Neutrophil (primary cell): Measurements from ENCODE around the gene SLFN12L.

Source experiments
- H3K27ac ChIP-seq: fragments of 200-600 bp; sonication (generic); 2 replicates; pipeline ENCODE4 v1.5.1; 2016; ENCODE audit warnings: mild to moderate bottlenecking, moderate library complexity
- H3K27me3 ChIP-seq: fragments of 200-600 bp; sonication (generic); 2 replicates; pipeline ENCODE4 v1.6.0; 2016; ENCODE audit warnings: mild to moderate bottlenecking
- H3K36me3 ChIP-seq: fragments of 200-600 bp; sonication (generic); 2 replicates; pipeline ENCODE4 v1.5.1; 2017
- H3K4me1 ChIP-seq, 2 experiments: fragments of 200-600 bp in 1 of 2; sonication (generic) in 1 of 2; 1 replicate in 1 of 2; 2 replicates in 1 of 2; pipeline versions ENCODE4 v1.5.1 to v1.6.1; 2013 to 2016; ENCODE audit warnings: low read depth in 1 of 2, low read length in 1 of 2, mild to moderate bottlenecking in 1 of 2, moderate library complexity in 1 of 2; ENCODE audit not compliant: control insufficient read depth in 1 of 2, insufficient read depth in 1 of 2
- H3K4me3 ChIP-seq, 2 experiments: fragments of 200-600 bp in 1 of 2; sonication (generic) in 1 of 2; 1 replicate in 1 of 2; 2 replicates in 1 of 2; pipeline ENCODE4 v1.5.1; 2013 to 2016; ENCODE audit warnings: low read depth in 1 of 2, low read length in 1 of 2, mild to moderate bottlenecking in 1 of 2, moderate library complexity in 1 of 2
- H3K9me3 ChIP-seq: fragments of 200-600 bp; sonication (generic); 2 replicates; pipeline ENCODE4 v1.5.1; 2016
- CTCF ChIP-seq: fragments of 200-600 bp; sonication (generic); IDR thresholded peaks from 2 replicates; pipeline ENCODE4 v1.5.1; 2016; ENCODE audit warnings: antibody characterized with exemption

The SLFN12L gene

DNA sequence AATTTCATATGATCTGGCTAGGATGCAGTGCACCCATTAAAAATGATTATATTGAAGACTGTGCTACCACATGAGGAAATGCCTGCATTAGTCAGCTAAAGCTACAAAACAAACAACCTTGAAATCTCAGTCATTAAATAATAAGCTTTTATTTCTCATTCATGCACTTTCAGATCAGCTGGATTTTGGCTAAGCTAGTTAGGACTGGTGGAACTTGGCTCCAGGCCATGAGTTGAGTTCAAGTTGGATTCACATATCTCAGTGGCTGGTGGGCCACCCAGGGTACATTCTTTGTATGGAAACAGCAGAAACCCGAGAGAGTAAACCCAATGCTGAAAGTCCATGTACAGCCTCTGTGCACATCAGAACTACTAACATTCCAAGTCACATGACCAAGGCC, 6.4 kb upstream of the SLFN12L start:
- Histone ChIP-seq H3K4me1 (peaks cover 30 to 47% of the 10 kb centered on the region in 2 experiments), H3K27ac (no peak overlapping the region), H3K4me3 (no peak overlapping the region), H3K36me3 (no peaks in the 10 kb centered on the region), H3K9me3 (no peaks in the 10 kb centered on the region), H3K27me3 (peaks cover 1% of the 10 kb centered on the region)
- TF ChIP-seq CTCF, result no peak

DNA sequence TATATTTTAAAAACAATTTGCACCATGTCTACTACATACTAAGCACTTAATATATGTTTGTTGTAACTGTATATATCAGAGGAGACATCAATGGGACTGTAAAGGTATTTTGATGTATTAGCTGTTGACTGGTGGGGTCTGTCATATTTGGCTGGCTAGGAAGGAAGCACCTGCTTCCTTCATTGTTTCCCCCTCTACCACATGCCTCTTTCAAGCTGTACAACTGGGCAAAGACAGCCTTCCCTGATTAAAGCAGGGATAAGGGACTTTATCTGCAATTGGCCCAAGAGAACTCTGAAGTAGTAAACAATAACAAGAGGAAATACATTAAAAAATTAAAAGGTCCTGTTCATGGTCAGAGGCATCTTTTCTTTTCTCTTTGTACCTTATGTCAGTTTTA, 5.5 kb upstream of the SLFN12L start:
- no peak overlapping the region for H3K4me3 ChIP-seq
- no peaks in the 10 kb centered on the region for H3K27me3 ChIP-seq
- no peak for TF ChIP-seq CTCF
- no peaks in the 10 kb centered on the region for H3K36me3 ChIP-seq
- peak overlapping the region; percentile 41 for H3K27ac ChIP-seq
- H3K4me1 ChIP-seq, result peaks cover 30 to 47% of the 10 kb centered on the region in 2 experiments
- no peaks in the 10 kb centered on the region for H3K9me3 ChIP-seq

DNA sequence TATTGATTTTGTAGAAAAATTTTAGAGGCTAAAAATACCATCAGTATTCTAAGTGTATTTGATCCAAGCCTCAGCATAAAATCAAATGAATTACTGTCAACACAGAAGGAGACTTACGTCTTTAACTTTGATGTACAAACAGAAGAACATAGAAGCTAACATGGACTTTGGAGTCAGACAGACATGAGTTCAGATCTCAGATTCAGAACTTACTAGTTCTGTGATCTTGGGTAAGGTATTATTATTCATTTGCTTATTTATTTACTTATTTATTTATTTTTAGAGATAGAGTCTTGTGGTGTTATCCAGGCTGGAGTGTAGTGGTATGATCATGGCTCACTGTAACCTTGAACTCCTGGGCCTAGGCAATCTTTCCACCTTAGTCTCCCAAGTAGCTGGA, 4.0 kb upstream of the SLFN12L start:
- Histone ChIP-seq H3K9me3 (no peaks in the 10 kb centered on the region), H3K4me1 (peaks cover 27 to 43% of the 10 kb centered on the region in 2 experiments), H3K4me3 (peak overlapping the region; percentile 63 to 65), H3K27me3 (no peaks in the 10 kb centered on the region), H3K36me3 (no peaks in the 10 kb centered on the region), H3K27ac (peak overlapping the region; percentile 97)
- TF ChIP-seq CTCF, result no peak

DNA sequence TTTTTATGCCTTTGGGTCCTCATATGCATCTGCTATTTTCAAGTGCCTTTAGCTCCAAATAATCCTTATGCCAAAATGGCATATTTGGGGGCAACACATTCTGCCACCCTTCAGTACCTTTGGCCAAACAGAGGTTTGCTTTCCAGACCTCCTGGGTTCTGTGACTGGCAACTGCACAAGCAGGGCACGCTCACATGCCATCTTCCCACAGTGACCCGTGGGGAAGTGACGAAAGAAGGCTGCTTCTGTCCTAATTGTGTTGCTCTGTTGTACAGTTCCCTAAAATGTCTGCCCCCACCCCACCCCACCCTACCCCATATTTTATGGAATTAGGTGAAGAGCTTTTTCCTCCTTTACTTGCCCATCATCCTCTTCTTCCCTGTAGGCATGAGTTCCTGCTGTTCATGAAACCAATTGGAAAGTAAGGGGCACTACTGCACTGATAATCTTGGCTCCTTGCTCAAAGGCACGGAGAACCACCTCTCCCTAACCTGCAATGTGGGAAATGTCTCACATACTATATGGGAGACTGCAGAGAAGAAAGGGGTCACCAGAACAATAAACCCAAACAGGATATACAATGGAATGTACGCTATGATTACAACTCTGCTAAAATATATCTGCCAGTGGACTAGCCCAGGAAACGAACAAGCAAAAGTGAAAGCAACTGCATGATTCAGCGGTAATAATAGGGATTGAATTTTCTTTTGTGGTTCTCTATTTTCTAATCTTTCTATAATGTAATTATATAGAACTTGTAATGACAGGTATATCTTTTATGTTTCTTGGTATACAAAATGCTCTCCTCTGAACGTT, 3.3 kb upstream of the SLFN12L start:
- peak overlapping the region; percentile 63 to 65 for H3K4me3 ChIP-seq
- no peaks in the 10 kb centered on the region for H3K36me3 ChIP-seq
- TF ChIP-seq CTCF, result peak; percentile 62
- no peaks in the 10 kb centered on the region for H3K27me3 ChIP-seq
- peak overlapping the region; percentile 97 for H3K27ac ChIP-seq
- peaks cover 23 to 37% of the 10 kb centered on the region in 2 experiments for H3K4me1 ChIP-seq
- no peaks in the 10 kb centered on the region for H3K9me3 ChIP-seq

- H3K4me1 ChIP-seq, result peaks cover 23 to 37% of the 10 kb centered on the region in 2 experiments
These were observed 2.2 kb upstream of the SLFN12L start for GRCh38 chr17:35539659-35540026.

More at GRCh38 chr17:35539659-35540026, 2.2 kb upstream of the SLFN12L start:
- Histone ChIP-seq H3K27ac (peak overlapping the region; percentile 97), H3K4me3 (peak overlapping the region; percentile 30 to 63), H3K36me3 (no peaks in the 10 kb centered on the region), H3K27me3 (no peaks in the 10 kb centered on the region), H3K9me3 (no peaks in the 10 kb centered on the region)
- TF ChIP-seq CTCF, result no peak
